T-helper 2 cell treated with Interferon-gamma antibody and Interleukin-4, amounts not matched to agents 100 ng/mL and 5 ng/mL, for 36 hours (primary cell): Measurements from ENCODE around the gene CLHC1. TPM values are rescaled to one million over a fixed set of nuclear protein-coding genes. Genes with fewer than 3 reads are reported as not detected.
"Not testable (repeated sequence)": the region's sequence is repeated elsewhere in the genome, so short reads cannot be mapped to it uniquely, and the experiment has no call there.

Source experiments
- intact Hi-C: fragments of 100-400 bp; cut with micrococcal nuclease; formaldehyde crosslinking; loops from one replicate; pipeline ENCODE4 v1.15.1; 2023
- total RNA-seq: library from RNA; stranded (reverse); gene quantifications from 2 replicates; pipeline ENCODE4 v1.2.3, GENCODE V29; 2022

The CLHC1 gene
- total RNA-seq, result 13.6 and 14.6 TPM in 2 replicates

GRCh38 chr2:55232084-55232862 lies at the start of gene CLHC1, which contains the start of gene RPS27A:
Gene CLHC1, minus strand, starts transcription at chr2:55232293. Its CDS starts 9,882 bp downstream, at chr2:55222411.
Gene RPS27A, plus strand, starts transcription at chr2:55232688. Its CDS starts 137 bp downstream, at chr2:55232825.
- intact Hi-C loops, result loop anchor here (1.0 to 5.0 kb wide), 10 partner anchors 9 to 1465 kb away; partner anchors contain the start of genes CFAP36, CHAC2, EML6 and MTIF2

DNA sequence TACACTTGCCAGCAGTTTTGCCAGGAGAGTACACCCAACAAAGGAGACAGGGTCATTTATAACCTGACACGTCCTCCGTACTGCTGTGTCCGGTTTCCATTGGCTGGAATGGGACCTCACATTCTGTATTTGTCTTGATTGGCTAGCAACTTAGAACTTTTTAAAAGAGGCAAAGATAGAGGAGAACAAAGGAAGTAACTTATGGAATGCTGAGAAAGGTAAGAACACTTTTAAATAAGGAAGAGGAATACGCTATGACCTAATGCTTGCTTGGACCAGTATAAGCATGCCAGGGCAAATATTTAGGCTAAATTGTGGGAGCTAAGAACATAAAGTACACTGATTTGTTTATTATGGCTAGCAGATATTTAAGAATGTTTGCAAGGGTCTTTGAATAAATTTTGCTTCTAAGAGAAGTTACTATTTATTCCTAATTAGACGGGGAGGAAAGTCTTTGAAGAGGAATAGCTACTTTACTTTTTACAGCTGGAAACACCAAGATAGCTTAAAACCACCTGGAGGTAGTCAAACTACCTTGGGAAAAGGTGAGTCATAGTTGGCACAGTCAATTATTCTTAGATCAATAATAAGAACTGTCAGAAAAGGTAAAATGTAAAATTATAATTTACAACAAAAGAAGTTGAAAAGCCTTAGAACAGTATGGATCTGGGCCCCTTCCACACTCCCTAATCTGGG lies 48.9 kb upstream of the CLHC1 start:
- intact Hi-C loops, result loop anchor here (5.0 to 10.0 kb wide), 3 partner anchors 136 to 414 kb away; partner anchors contain the start of genes CCDC88A, PNPT1 and PPP4R3B

GRCh38 chr2:55279859-55280424 lies 47.8 kb upstream of the CLHC1 start:
- intact Hi-C loops, result loop anchor here (5.0 to 10.0 kb wide), 3 partner anchors 137 to 415 kb away; partner anchors contain the start of genes CCDC88A, PNPT1 and PPP4R3B

DNA sequence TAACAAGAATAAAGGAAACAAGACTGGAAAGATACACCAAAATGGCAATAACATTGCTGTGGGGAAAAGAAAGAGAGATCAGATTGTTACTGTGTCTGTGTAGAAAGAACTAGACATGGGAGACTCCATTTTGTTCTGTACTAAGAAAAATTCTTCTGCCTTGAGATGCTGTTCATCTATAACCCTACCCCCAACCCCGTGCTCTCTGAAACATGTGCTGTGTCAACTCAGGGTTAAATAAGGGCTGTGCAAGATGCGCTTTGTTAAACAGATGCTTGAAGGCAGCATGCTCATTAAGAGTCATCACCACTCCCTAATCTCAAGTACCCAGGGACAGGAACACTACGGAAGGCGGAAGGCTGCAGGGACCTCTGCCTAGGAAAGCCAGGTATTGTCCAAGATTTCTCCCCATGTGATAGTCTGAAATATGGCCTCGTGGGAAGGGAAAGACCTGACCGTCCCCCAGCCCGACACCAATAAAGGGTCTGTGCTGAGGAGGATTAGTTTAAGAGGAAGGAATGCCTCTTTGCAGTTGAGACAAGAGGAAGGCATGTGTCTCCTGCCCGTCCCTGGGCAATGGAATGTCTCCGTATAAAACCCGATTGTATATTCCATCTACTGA lies 47.2 kb upstream of the CLHC1 start:
- intact Hi-C loops, result not testable (repeated sequence)

DNA sequence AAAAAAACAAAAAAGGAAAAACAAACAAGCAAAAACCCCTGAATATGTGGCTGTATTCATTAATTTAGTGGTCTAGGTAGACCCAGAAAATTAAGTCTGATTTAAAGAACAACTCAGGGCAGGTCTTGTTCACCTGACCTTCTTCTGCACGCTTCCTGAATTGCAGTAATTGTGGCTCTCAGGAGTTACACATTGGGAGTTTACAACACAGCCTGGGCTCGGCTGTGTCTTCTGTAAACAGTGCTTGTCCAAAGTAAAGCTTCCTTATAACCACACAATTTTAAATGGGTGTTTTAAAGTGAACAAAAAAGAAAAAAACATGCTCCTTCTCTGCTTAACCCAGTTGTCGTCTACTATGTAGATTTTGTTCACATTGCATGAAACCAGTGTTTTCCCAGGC lies 45.2 kb upstream of the CLHC1 start:
- intact Hi-C loops, result no loop called here

GRCh38 chr2:55274346-55274745 lies 42.3 kb upstream of the CLHC1 start:
- intact Hi-C loops, result not testable (repeated sequence)

DNA sequence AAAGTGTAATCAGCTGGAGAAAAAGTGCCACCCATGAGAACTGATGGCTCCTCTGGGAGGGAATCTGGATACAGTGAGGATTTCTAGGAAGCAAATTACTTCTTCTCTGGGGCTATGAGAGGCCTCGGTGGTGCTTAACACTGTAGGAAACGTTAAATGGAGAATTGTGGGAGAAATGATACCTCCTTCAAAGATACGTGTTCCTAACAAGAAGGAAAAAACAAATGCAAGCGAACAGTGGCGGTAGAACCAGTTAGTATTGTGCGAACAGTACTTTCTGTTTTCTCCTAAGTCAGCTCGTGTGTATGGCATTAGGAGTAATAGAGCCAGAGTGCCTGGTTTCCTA lies 37.5 kb upstream of the CLHC1 start:
- intact Hi-C loops, result loop anchor here (1.0 kb wide), 4 partner anchors 13 to 348 kb away; partner anchors contain the start of genes CFAP36, CLHC1, PPP4R3B and RPS27A

- intact Hi-C loops, result loop anchor here (1.0 kb wide), 4 partner anchors 13 to 348 kb away; partner anchors contain the start of genes CFAP36, CLHC1, PPP4R3B and RPS27A
Measured at GRCh38 chr2:55268907-55269644, 37.0 kb upstream of the CLHC1 start, which contains the start of gene MTIF2. Gene MTIF2, minus strand, starts transcription at chr2:55269231. Its CDS starts 5,373 bp downstream, at chr2:55263858.

DNA sequence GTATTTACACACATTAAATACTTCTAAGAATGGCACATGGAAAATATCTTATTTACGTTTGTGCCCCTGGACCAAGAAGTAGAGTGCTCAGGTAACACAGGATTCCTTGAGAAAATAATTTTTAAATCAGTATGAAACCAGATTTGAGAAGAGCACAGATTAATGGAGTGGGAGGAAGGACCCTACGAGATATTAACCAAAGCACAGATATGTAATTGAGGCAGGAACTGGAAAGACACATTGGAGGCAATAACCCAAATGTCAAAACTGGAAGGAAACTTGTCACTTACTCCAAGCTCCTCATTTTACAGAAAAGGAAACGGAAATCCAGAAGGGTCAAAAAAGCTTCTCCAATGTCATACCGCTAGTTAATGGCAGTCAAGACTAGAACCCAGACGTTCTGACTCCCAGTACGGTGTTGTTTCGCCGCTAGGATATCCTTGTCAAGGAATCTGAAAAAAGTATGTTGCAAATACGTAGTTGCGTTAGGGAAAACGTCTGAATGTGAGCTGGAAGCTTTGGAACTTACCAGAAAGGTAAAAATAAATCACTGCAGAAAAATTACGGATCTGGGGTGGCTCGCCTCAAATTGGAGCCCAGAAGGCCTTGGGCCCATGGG lies 36.3 kb upstream of the CLHC1 start:
- intact Hi-C loops, result no loop called here

DNA sequence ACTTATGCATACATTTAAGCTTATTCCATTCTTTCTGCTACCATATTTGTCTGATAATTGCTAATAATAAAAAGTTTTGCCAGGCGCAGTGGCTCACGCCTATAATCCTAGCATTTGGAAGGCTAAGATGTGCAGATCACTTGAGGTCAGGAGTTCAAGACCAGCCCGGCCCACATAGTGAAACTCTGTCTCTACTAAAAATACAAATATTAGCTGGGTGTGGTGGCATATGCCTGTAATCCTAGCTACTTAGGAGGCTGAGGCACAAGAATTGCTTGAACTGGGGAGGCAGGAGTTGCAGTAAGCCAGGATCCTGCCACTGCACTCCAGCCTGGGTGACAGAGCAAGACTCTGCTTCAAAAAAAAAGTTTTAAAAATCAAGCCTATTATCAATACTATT lies 27.5 kb upstream of the CLHC1 start:
- intact Hi-C loops, result not testable (repeated sequence)

- intact Hi-C loops, result no loop called here
Measured at GRCh38 chr2:55252832-55253231, 20.7 kb upstream of the CLHC1 start.

- intact Hi-C loops, result no loop called here
Measured at GRCh38 chr2:55247025-55247424, 14.9 kb upstream of the CLHC1 start.

DNA sequence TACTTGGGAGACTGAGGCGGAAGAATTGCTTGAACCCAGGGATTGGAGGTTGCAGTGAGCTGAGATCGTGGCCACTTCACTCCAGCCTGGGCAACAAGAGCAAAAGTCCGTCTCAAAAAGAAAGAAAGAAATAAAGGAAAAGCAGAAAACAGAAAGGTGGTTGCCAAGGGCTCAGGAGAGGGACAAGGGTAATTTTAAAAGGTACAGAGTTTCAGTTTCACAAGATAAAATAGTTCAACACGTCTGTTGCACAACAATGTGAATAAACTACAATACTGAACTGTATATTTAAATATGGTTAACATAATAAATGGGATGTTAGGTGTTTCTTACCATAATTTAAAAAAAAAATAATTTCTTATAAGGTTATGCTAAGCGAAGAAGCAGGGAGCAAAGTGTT lies 13.3 kb upstream of the CLHC1 start:
- intact Hi-C loops, result no loop called here

GRCh38 chr2:55242617-55243016 lies 10.5 kb upstream of the CLHC1 start:
- intact Hi-C loops, result no loop called here

DNA sequence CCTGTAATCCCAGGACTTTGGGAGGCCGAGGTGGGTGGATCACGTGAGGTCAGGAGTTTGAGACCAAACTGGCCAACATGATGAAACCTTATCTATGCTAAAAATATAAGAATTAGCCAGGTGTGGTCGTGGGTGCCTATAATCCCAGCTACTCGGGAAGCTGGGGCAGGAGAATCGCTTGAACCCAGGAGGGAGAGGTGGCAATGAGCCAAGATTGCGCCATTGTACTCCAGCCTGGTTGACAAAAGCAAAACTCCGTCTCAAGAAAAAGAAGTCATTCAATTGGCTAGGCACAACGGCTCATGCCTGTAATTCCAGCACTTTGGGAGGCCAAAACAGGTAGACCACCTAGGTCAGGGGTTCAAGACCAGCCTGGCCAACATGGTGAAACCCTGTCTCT lies 9.5 kb upstream of the CLHC1 start:
- intact Hi-C loops, result not testable (repeated sequence)

DNA sequence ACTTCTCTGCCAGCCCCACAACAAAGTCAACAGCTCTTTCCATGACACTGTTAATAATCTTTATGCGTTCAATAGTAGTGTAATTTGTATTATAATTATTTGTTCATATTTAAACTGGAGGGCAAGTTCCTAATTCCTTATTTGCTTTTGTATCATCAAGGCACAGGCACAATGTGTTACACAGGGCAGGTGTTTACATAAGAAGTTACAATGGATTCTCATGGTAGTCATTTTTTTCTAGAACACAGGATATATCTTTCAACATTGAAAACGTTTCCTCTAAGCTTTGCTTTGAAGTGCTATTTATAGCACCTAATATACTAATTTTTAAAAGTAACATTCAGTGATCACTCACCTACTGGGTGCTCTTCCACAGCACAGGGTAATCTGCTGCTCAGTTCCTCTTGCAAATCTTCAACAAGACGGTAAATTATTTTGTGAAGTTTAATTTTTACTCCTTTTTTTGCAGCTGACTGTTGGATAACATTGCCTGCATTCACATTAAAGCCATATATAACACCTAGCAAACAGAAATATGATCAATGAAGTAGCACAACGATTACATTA lies 7.6 kb upstream of the CLHC1 start:
- intact Hi-C loops, result no loop called here

- intact Hi-C loops, result no loop called here
Measured at GRCh38 chr2:55236992-55237543, 5.0 kb upstream of the CLHC1 start.

GRCh38 chr2:55235724-55236538 lies 3.8 kb upstream of the CLHC1 start:
- intact Hi-C loops, result no loop called here

DNA sequence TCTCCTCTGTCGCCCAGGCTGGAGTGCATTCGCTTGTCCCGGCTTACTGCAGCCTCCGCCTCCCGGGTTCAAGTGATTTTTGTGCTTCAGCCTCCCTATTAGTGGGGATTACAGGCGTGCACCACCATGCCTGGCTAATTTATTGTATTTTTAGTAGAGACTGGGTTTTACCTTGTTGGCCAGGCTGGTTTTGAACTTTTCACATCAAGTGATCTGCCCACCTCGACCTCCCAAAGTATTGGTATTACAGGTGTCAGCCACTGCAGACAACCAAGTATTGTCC lies 1.5 kb upstream of the CLHC1 start:
- intact Hi-C loops, result loop anchor here (5.0 kb wide), 3 partner anchors 299 to 1466 kb away; partner anchors contain the start of gene CHAC2
